ENCODE measurements around the gene MDFIC.

MDFIC gene

DNA sequence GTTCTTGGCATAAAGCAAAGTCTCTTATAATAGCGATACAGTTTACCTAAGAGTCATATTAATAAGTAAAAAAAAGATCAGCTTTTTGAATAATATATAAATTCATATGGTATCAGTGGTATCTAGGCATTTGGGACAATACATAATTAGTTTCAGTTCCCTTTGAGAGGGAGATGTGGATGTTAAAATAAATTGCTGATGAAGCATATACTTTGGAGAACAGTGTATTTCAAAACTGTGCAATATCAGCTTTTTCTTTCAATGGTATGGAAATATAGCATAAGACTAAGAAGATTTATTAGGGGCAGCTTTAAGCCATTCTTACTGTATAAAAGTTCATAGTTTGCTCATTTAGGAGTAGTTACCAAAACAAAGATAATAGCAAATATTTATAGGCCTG lies 35.5 kb downstream of the MDFIC start:
- no peak for DNase-seq

DNA sequence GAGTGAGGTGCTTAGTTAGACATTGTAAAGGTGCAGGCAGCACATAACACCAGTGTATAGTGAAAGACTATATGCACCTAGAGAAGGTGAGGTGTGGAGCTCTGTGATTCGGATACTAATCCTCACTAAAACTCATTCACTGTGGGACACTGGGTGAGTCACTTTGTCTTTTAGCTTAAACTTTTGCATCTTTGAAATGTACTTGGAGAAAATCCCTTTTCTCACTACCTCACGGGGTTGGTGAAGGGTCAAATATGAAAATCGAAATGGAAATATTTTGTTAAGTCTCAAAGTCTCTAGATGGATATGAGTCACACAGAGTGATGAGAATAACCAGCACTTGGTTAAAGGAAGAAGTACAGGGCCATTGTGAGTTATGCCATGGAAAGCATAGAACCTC lies 38.0 kb downstream of the MDFIC start:
- DNase-seq, result no peak

DNA sequence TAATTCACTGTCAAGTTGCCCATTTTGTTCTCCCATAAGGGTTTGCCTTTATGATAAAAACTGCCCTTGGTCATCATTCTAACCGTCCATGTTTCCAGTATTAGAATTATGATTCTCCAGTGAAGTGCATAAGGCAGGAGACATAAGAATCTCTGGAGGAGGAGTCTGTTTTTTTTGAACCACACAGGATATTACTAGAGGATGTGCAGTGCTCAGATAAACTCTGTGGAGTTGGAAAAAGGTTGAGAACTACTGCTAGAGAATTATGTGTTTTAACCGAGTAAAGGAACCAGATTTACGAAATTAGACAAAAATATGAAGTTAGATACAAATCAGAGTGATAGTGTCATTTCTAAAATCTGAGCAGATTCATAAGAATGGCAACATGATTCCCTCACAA lies 40.5 kb downstream of the MDFIC start:
- DNase-seq, result no peak

DNA sequence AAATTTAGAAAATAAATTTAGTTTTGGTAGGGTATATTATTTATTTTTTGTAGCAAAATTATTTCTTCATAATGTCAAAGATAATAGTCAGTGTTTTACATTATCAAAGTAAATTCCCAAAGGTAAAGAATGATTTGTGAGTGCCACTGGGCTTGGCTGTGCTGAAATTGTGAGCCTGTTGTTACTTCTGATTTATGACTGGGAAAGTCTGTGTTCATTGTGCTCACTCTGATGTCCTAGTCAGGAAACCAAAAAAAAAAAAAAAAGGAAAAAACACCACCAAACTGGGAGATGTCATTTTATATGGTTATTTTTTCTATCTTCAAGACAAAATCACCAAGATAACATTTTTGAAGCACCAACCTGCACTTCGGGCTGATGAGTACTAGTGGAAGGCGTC lies 44.3 kb downstream of the MDFIC start:
- DNase-seq, result no peak

DNA sequence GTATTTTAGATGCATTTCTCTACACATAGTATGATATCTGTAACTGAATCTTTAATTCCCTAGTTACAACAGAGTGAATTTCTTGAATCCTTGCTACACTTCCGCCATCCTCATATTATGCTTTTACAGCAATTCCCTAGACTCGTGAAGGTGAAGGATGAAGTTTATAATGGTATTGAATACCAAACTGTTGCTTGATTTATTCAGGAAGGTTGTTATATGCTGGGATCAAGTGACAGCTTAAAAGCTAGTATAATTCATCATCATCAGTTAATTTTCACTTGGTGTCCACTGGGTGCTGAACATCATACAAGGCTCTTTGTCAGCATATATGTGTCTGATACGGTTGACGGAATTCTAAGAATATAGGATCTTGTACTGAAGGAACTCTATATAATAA lies 47.2 kb downstream of the MDFIC start:
- DNase-seq, result no peak

DNA sequence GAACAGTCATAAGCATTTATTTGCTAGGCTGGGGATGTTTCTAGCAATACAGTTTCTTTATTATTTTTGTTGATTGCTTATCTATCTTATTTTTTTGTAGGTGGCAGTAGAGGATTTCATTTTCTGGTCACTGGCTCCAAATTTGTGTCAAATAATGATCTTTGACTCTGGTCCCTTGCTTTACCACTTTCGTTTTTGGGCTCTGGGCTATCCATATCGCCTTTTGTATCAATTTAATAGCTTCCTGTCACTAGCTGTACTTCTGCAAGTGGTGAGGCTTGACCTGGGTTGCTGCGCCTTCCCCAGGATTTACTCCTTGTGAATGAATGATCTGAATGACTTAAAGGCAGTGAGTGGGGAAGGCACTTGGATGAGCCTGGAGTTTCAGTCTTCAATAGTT lies 48.4 kb downstream of the MDFIC start:
- DNase-seq, result no peak

DNA sequence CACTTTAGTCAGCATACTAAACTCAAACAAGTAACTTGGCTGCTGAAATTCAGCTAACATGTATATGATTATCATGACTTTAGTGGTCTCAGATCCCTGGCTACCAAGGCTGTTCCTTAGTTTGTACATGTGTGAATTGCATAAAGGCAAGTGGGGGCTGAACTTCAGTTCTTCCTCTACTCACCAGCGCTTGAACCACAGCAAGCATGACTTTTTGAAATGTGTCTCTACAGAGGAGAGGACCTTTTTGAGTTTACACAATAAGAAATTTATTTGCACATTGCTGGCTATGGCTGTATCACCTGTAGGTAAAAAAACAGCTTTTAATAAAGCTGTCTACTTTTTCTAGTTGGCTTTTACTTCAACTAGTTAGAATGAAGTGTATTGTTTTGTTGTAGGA lies 48.8 kb downstream of the MDFIC start:
- no peak for DNase-seq

DNA sequence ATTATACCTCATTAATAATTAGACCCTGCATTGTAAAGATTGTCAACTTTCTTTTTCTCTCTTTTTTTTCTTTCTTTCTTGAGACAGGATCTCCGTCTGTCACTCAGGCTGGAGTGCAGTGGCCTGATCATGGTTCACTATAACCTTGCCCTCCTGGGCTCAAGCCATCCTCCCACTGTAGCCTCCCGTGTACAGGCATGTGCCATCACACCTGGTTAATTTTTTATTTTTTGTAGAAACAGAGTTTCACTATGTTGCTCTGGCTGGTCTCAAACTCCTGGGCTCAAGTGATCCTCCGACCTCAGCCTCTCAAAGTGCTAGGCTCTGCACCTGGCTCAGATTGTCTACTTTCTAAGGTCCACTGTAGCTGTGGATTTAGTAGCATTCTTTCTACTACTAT lies 50.7 kb downstream of the MDFIC start:
- no peak for DNase-seq

DNA sequence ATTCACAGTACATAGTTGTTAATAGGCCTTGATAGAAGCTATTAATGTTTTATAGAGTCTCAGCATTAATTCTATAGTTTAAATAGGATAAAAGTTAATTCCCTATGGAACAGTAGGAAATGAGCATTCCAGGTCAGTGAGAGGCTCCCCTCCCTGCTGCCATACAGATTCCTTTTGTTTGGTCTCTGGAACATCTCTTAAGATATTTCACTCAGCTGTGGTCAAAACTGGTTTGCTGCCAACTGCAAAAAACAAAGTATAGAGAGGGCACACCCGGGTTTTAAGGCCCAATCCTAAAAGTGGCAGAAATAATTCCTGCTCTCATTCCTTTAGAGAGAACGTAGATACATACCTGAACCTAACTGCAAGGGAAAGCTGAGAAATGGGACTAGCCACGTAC lies 51.3 kb downstream of the MDFIC start:
- no peak for DNase-seq

DNA sequence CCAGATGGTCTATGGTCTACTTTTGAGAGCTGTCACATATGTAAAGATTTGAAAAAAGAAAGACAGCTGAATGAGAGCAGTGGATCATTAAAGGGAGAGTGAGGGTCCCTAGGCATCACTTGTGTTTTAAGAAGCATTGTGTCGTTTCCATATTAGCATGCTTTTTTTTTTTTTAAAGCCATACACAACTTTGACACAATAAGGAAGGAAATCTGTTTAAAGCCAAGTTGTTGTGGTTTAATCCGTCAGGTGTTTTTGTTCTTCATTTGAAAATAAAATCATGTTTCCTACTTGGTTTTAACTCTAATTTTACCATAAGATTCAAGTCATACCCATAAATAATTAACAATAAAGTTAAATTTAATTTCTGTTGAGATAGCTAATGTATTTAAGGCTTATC lies 53.5 kb downstream of the MDFIC start:
- DNase-seq, result no peak

DNA sequence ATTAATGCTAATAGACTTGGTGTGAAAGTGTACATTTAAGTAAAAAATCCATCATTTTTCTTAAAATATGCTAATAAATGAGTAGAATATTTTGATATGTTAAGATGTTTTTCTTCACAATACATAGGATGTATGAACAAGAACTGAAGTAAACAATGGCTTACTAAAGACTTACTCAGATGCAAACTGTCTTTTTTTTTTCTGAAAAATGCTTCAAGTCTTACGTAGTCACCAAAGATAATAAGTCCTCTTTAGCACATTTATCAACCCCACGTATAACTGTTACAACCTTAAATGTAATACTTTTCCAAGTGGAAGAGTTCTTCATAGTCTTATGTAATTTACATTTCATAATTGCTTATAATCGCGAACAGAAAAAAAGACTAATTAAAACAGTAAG lies 54.8 kb downstream of the MDFIC start:
- no peak for DNase-seq

DNA sequence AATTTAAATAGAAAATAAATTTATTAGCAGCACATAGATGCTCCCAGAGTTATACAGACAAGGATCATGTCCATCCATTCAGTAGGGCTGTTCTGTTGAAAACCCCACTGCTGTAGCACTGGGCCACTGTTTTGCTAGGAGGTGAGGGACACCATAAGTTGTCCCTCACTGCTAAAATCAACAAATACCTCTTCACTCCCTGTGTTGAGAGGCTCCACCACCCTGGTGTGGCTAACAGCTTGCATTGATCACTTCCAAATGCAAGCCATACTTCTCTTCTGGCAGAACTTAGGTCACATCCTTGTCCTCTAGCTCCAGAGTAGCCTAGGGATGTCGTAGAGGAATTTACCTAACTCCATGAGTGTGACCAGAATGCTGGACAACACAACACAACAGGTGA lies 55.4 kb downstream of the MDFIC start:
- DNase-seq, result no peak

DNA sequence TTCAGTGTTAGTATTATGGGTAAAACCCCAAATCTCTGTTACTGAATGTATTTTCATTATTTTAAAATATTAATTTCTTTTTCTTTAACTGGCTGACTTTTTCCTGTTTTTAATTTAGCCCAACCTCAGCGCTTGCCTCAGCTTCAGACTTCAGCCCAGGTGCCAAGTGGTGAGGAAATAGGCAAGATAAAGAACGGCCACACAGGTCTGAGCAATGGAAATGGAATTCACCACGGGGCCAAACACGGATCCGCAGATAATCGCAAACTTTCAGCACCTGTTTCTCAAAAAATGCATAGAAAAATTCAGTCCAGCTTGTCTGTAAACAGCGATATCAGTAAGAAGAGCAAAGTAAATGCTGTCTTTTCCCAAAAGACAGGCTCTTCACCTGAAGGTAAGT lies 57.5 kb downstream of the MDFIC start:
- no peak for DNase-seq

DNA sequence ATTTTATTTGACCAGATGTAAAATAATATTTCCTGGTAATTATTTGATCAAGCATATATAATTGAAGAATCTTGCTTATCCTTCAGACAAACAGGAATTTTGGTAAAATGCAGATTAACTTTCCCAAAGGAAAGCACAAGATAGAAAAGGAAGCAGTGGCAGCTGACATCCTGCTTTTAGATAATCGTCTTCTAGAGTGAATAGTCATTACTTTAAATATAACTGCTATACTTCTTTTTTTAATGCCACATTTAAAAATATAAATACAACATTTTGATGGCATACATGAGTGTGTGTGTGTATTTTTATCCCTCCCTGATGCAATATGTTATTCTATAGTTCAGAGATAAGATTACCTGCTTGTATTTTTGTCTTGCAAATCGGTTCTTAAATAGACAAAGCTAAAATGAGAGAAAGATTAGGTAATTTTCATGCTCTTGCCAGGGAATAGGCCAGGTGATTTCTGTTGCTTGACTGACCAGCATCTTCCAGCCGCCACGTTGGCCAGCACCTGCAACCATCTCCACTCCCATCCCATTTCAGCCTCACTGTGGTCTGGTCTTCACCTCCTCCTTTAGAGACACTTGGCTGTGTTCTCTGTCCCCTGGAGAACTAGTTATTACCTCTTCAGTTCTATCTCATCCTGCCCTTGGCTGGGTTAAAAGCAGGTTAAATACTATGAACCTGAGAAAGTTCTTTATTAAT lies 58.1 kb downstream of the MDFIC start:
- no peak for DNase-seq

DNA sequence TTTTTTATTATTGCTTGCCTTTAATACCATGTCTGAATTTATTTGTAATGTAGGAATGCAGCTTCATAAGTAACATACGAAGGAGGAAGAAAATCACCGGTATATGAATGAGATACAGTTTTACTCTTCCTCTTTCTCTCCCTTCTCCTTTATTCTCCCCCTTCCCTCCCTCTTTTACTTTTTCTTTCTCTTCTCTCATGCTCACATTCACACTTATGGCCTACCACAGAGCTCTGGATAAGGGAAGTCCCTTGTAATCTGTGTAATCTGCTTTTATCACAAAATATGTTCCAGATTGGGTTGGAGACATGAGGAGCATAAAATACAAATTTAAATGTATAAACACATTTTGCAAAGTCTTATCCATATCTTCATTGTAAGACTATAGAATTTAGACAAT lies 59.4 kb downstream of the MDFIC start:
- no peak for DNase-seq

DNA sequence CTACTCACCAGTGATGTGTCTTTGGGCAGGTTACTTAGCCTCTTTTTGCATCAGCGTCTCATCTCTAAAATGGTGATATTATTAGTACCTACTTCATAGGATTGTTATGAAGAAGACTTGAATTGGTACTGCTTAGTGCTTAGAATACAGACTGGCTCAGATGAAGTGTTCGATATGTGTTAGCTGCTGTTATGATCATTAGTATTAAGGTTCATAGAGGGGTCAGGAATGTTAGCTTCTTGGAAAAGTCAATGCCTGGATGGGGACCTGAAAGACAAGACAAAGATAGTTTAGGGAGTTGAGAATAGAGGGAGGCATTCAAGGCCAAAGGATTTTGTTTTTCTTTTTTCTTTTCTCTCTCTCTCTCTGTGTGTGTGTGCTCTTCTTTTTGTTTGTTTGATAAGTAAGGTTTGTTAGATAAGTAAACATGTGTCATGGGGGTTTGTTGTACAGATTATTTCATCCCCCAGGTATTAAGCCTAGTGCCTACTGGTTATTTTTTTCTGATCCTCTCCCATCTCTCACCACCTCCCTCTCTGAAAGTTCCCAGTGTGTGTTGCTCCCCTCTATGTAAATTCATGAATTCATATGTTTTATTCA lies 63.3 kb downstream of the MDFIC start:
- no peak for DNase-seq

DNA sequence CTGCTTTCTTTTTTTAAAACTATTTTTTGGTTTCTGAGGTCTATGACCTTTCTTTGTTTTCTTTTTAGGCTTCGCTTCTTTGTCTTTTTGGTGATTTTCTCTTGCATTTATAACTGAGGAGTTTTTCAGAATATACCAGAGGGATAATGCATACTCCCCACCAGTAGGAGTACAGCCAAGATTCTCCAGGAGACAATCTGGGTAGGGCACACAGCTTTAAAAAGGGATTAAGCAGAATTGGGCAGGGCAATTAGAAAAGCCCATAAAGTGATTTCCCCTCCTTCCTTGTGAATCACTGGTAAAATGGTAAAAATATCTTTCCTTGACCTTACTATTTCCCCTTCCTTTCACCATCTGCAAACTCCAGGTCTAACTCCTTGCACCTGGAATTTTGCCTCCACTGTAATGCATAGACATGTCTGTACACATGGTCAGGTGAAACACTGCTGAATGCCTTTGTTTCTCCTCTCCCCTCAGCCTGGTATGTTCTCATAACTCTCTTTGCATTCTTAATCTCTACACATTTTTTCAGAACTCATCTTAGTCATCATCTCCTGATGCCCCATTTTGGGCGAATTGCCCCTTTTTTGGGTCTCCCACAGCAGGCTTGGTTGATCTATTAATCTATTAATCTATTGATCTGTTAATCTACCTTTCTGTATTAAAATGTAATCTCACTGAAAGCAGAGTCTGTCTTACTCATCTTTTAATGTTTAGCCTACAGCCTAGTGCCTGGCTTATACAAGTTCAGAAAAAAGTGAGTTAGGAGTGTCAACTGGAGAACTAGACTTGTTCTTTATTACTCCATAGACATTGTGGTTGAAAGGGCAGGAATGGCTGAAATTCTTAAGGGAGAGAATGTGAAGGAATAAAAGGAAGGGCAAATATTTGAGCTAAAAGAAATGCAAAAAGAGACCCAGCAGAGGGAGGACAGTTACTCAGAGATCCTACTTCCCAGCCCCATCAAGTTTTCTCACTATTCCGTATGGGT lies 64.6 kb downstream of the MDFIC start:
- no peak for DNase-seq

DNA sequence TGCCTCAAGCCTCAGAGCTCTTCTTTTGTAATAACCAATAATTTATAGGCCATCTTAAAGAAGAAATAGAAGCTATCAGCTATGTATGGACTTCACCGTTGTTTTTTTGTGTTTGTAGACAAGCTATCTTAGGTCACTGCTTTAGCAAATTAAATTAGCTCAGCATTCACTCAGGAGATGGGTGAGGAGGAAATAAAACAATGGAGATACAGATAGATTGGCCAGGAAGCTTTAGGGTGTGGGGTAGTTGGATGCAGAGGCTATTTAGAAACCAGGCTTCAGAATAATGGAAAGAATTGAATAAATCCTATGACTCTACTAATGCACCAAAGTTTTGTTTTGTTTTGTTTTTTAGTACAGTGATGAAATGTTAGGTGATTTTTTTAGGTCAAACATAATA lies 66.1 kb downstream of the MDFIC start:
- no peak for DNase-seq

DNA sequence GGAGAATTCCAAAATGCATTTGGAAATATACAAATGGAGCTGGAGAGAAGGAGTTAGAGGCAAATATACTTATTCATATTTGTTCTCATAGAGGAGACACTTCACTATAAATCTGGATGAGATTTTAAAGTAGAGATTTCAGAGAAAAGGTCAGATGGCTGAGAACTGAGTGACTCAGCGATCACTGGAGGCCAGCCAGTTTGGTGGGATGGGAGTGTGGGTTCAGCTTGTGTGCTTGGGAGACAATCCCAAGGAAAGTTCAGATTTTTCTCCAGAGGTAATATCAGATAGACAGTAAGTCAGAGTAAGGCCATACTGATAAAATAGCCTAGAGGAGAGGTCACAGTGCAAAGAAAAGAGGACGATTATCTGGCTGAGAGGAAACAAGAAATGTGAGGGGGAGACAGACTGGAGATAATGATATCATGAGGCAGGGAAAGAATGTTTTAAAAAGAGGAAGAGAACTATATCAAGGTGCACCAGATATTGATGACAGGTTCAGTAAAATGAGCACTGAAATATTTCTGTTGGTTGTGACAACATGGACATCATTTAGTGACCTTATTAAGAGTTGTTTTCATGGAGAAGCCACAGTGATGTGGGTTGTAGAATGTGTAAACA lies 67.0 kb downstream of the MDFIC start:
- no peak for DNase-seq

DNA sequence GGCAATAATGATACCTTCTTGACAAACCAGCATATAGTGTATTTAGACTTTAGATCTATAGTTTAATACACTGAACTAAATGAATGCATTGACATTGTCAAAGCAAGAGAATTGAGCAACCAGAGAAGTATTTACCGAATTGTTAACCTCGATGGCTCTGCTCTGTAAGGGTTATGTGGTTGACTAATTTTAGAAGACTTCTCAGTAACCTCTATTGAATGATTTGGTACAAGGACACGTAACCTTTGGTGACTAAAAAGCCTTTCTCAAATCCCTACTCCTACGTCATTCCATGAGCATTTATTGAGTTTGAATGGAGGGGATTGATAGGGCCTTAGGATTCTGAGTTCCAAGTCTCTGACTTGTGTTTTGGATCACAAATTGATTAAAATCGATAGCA lies 67.6 kb downstream of the MDFIC start:
- no peak for DNase-seq

DNA sequence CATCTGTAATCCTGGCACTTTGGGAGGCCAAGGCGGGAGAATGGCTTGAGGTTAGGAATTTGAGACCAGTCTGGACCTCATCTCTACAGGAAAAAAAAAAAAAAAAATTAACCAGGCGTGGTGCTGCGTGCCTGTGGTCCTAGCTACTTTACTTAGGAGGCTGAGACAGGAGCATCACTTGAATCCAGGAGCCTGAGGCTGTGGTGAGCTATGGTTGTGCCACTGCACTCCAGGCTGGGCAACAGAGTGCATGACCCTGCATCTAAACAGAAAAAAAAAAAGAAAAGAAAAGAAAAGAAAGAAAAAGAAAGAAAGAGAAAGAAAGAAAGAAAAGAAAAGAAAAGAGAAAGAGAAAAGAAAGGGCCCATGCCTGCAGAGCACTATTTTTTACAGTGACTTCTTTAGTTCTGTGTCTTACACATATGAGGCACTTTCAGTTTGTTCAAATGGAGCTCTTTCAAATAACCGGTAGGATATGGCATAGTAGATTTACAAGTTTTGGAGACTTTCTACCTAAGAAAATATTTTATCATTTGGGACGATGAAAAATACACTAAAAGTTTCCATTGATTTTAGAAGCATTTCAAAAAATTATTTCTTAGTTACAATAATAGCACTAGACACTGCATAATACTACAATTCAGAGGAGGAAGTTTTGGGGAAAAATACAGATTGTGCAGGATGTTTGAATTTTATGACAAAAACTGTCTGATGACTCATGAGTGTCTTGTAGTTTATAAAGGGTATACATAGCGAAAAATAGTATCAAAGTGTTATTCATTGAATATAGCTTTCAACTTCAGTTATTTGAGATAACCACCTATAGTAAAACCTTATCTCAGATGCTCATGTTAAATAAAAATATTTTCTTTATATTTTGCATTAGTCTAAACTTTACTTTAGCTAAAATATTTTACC lies 75.9 kb downstream of the MDFIC start:
- no peak for DNase-seq

DNA sequence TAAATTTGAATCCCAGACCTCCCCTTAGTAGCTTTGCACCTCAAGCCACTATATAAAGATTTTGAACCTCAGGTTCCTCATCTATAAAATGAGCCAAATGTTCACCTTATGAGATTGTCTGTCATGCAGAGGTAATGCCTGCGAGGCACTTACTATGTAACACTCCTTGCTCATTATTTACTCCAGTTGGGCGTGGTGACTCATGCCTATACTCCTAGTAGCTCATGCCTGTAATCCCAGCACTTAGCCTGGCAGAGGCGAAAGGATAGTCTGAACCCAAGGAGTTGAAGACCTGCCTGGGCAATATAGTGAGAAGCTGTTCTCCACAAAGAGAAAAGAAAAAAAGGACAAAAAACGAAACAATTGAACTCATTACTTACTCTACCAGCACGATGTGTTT lies 82.2 kb downstream of the MDFIC start:
- DNase-seq, result no peak
